ENCODE data around the gene DPYSL5.
"Not testable (repeated sequence)": the region's sequence is repeated elsewhere in the genome, so short reads cannot be mapped to it uniquely, and the experiment has no call there.

Gene DPYSL5

GRCh38 chr2:26905341-26906198 lies 57.6 kb downstream of the DPYSL5 start:
- no peak for DNase-seq

- DNase-seq, result no peak
Measured at GRCh38 chr2:26907416-26907815, 59.5 kb downstream of the DPYSL5 start.

GRCh38 chr2:26910176-26910575 lies 62.2 kb downstream of the DPYSL5 start:
- DNase-seq, result no peak

GRCh38 chr2:26911911-26912861 lies 64.3 kb downstream of the DPYSL5 start:
- DNase-seq, result no peak

- DNase-seq, result no peak
Measured at GRCh38 chr2:26913606-26913998, 65.7 kb downstream of the DPYSL5 start.

- no peak for DNase-seq
Measured at GRCh38 chr2:26913999-26914658, 66.2 kb downstream of the DPYSL5 start.

GRCh38 chr2:26914659-26915310 lies 66.9 kb downstream of the DPYSL5 start:
- DNase-seq, result no peak

- DNase-seq, result no peak
Measured at GRCh38 chr2:26915316-26915715, 67.4 kb downstream of the DPYSL5 start.

- no peak for DNase-seq
Measured at GRCh38 chr2:26916128-26916692, 68.3 kb downstream of the DPYSL5 start.

- no peak for DNase-seq
Measured at GRCh38 chr2:26917135-26917836, 69.4 kb downstream of the DPYSL5 start.

- no peak for DNase-seq
Measured at GRCh38 chr2:26921323-26921722, 73.4 kb downstream of the DPYSL5 start.

GRCh38 chr2:26922405-26923188 lies 74.7 kb downstream of the DPYSL5 start:
- peak; percentile 26 for DNase-seq

- not testable (repeated sequence) for DNase-seq
Measured at GRCh38 chr2:26923189-26923466, 75.2 kb downstream of the DPYSL5 start.

- DNase-seq, result no peak
Measured at GRCh38 chr2:26924731-26925099, 76.8 kb downstream of the DPYSL5 start.

GRCh38 chr2:26925100-26925791 lies 77.3 kb downstream of the DPYSL5 start:
- no peak for DNase-seq

GRCh38 chr2:26927221-26927620 lies 79.3 kb downstream of the DPYSL5 start:
- DNase-seq, result no peak

GRCh38 chr2:26932974-26933373 lies 85.0 kb downstream of the DPYSL5 start:
- no peak for DNase-seq

GRCh38 chr2:26933431-26934334 lies 85.8 kb downstream of the DPYSL5 start:
- DNase-seq, result no peak

GRCh38 chr2:26934335-26934724 lies 86.4 kb downstream of the DPYSL5 start:
- DNase-seq, result no peak

Measured in NCI-H510A (cell line).